ENCODE measurements around the gene NR3C2.

The NR3C2 gene

DNA sequence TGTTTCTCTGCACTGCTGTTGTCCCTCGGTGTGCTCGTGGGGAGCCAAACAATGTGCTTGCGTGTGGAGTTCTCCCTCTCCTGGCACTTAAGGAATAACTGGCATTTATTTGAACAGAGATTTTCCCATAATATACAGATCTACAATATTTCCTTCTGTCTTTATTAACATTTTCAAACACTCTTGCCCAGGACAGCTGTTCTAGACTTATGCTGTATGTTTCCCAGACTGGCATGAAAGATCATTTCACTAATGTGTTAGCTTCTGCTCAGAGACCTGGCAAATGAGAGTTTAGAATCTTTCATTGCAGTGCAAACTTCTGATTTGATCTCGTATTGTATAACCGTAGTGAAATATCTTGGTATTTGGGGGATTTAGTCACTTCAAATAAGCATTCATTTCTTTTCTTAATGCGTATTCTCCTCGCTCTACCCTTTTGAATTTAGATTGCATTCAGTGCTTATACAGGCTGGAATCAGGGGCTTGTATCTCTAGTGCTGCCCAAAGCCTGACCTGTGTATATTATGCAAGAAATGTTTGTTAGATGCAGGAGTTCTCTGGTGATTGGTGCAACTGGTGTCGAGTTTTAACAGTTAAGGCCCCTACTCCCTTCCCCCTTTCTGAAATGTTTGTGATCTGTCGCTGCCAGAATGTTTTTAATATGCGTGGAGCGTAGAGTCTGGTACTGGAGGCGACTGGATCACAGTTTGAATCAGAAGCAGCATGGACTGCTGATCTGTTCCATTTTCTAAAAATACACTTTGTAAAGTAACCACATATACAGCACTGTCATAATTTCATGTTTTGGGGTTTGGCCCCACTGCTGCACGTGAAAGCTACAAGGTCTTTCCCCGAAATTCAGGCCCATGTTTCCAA, 384.0 kb downstream of the NR3C2 start:
- DNase-seq (ENCODE audit: low read depth in 2 of 2, low spot score in 1 of 2): no peak

DNA sequence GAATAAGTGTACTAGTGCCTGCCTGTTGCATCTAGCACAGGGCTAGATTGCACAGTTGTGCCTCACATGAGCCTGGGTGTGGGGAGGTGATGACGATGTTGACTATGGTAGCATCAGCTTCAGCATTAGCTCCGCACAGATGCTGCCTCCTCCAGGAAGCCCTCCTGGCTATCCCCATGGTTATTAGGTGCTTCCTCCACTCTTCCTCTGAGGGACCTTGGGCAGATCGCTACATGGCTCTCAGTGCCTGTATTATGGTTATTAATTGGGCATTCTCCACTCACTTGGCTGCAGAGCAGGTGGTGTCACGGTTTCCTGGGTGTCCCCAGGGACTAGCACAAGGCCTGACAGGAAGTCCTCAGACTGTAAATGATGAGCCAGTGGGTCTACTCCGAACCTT, 384.7 kb downstream of the NR3C2 start:
- no peak for DNase-seq (ENCODE audit: low read depth in 2 of 2, low spot score in 1 of 2)

DNA sequence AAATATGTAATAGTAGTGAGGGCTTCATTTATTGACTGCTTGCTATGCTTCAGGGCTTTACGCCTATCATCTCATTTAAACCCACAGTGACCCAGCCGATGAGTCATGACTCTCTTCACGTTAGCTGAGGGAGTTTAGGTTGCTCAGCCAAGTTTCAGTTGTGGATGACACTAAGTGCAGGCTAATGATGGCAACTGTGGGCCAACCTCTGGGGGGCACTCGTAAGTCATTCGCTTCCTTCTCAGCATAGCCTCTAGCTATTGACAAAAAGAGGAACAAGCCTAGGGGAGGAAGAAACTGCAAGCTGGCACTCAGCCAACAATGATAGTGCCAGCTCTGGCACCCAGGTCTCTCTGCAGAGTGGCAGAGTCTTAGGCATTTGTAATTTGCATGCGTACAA, 385.3 kb downstream of the NR3C2 start:
- peak; percentile 46 to 51 for DNase-seq (ENCODE audit: low read depth in 2 of 2, low spot score in 1 of 2)

DNA sequence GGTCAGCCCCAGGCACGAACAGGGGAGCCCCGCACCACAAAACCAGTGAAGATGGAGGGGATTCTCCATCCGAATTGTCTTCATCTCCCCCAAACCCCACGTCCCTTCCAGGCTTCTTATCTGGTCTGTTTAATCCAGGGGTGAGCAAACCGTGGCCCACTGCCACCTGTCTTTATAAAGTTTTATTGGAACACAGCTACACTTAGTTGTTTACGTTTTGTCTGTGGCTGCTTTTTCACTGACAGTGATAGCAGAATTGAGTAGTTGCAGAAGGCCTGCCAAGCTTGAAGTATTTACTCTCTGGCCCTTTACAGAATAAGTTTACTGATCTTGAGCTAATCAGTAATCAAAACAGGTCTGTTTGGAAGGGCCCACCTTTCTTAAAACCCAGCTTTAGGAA, 386.4 kb downstream of the NR3C2 start:
- no peak for DNase-seq (ENCODE audit: low read depth in 2 of 2, low spot score in 1 of 2)

DNA sequence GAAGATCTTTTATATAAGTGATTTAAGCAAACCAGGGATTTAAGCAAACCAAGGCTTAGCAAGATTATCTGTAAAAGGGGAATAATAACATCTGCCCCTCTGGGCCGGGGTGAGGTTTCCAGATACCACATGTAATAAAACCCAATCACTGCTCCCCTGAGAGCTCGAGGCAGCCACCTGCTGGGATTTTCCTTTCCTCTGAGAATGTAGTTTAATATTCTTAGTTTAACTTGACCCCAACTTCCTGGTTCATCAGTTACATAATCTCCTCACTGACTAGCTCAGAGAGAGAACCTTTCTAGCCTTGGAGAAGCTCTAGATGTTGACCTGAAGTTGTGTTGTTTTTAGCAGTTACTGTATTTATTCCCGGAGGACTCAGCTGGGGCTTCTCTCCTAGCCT, 387.9 kb downstream of the NR3C2 start:
- no peak for DNase-seq (ENCODE audit: low read depth in 2 of 2, low spot score in 1 of 2)

DNA sequence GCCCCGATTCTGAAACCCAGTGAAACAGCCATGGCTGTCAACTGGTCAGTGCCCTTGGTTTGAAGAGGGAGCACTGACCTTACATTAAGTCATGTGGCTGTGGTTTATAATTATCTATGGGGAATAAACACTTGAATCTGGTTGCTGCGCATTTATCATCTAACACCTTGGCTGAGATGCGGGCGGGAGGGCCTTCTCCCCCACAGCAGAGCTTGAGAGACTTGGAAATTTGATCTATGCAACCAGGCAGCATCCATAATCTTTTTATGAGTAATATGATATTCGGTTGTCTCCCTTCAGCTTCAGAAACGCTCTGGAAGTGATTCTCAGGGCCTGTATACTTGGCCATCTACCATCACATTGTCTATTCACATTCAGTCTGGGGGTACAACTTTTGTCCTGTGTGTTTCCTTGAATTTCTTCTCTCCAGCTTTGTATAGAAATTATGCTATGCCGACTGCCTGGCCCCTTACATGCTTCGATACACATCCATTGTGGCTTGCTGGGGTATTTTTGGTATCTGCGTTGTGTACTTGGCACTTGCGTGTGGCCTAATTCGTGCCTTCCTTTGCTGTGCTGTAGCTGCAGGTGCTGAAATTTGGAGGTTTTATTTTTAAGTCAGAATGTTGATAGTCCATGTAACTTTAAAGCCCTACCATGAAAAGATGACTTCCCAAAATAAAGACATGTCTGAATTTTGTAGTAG, 388.8 kb downstream of the NR3C2 start:
- DNase-seq (ENCODE audit: low read depth in 2 of 2, low spot score in 1 of 2): no peak

DNA sequence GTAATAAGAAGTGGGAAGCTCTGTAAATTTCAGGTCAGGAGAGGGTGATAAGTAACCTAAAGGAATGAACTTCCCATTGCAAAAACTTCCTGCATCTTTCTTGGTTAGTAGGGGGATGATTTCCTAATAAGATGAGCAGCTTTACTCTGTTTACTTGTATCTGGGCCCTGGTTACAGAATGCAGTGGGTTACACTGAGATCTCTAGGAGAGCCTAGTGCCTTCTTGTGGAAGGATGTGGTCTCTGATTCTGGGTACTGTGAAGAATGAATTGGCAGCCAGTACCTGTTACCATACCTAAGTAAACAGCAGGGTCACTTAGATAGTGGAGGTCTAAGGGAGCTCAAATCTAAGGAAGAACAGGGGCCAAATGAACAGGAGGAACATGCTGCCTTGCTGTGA, 389.8 kb downstream of the NR3C2 start:
- DNase-seq (ENCODE audit: low read depth in 2 of 2, low spot score in 1 of 2): no peak

DNA sequence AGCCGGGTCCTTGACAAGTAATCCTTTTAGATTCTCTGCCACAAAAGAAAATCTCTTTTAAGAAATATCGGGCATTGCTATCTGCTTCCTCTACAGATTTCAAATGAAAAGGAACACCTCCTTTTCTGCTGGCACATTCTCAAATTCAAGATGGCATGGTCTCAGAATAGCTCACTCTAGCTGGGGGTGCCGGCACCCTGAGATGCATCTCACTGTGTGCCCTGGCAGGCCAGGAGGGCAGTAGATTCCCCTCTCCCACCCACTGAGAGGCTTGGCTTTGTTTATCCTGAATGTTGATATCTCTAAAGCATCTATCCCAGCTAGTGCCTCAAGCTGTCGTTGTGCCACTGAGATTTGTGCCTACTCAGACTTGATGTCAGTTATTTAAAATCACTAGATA, 390.8 kb downstream of the NR3C2 start:
- no peak for DNase-seq (ENCODE audit: low read depth in 2 of 2, low spot score in 1 of 2)

DNA sequence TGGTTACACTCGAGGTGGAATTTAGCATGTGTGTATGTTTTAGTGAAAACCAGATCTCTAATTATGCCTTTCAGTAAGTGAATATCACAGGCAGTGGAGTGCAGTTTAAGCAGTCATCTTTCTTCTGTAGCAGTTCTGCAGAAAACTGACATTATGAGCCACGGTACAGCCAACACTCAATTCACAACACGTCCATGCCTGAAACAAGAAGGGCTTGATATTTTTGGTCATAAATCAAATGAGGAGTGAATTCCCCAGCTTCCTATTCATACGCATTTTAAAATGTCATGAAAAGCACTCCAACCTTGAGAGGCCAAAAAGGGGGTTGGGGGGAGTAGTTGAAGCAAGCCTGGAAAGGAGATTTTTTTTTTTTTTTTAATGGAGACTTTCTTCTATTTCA, 393.6 kb downstream of the NR3C2 start:
- DNase-seq (ENCODE audit: low read depth in 2 of 2, low spot score in 1 of 2): no peak

DNA sequence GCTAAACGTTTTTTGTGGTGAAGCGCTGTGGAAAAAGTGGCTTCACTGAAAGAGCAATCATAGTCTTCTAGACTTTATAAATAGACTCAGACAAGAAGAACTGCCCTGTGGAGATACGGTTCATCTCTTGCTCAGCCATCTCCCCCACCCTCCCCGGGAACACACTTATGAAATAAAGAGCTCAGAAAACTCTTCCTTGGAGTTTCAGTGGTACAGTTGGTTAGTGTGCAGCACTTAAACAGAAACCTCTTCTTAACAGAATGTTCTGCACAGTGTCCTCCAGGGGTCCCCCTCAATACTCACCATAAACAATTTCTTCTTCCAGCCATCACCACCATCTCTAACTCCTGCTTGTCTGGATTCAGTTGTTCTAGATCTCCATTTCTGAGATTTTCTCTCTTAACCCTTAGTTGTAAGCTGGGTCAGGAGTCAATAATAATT, 397.3 kb downstream of the NR3C2 start:
- DNase-seq (ENCODE audit: low read depth in 2 of 2, low spot score in 1 of 2): no peak

DNA sequence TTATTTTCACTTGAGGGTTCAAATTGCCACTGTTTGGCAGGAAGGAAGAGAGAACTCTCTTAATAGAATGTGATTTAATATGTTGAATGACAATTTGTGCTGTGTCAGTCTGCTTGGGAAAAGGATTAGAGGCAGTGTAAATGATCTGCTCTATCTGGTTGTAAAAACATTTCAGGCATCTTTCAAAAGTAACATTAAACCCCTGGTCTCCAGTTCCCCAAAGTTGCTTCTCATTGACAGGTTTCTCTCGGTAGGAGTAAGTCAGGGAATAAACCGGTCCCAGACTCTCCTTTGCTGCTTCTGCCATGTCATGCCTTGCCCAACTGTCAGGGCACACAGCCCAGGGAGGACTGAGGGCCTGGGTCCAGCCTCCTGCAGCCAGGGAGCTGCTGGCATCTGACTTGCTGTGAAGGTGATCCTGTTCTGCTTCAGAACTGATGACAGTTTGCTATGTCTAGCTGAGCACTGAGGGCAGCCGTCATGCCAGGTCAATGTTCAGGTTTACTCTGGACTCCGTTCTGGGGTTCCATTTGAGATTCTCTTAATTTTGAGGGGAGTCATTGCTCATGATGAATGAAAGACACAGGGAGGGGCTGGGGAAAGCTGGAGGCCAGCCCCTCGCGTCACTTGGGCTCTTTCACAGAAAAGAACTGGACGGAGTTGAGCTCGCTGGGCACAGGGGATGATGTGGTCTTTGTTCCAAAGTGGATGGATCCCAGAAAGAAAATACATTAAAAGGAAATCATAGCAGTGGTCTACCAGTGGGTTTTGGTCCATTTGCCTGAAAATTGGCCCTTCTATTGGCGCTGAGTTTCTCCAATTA, 397.9 kb downstream of the NR3C2 start:
- no peak for DNase-seq (ENCODE audit: low read depth in 2 of 2, low spot score in 1 of 2)

DNA sequence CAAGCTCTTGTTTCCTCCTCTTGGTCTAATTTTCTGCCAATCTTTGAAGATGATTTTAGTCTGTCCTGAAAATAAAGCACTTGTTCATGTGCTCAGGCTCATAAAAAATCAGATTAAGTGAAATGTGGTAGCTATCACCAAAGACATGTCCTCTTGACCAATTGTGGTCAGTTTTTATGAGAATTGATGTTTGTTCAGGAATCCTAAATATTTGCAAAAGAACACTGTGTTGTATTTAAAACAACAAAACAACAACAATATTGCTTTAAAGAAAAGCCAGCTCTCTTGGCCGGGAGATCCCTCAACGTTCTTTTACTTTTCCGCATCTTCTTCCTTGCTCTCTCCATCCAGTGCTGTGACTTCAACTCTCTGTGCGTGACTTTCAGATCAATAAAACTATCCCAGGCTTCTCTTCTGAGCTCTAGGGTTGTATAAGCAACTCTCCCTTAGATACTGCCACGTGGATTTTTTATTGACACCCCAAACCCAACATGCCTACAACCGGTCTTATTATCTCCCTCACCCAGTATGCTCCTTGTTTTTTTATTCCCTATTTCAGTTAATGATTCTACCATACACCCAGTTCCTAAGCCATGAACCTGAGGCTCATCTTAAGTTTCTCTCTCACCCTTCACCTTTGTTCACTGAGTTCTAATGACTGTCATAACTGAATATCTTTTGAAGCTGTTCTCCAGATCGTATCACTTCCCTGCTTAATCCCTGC, 400.4 kb downstream of the NR3C2 start:
- no peak for DNase-seq (ENCODE audit: low read depth in 2 of 2, low spot score in 1 of 2)

DNA sequence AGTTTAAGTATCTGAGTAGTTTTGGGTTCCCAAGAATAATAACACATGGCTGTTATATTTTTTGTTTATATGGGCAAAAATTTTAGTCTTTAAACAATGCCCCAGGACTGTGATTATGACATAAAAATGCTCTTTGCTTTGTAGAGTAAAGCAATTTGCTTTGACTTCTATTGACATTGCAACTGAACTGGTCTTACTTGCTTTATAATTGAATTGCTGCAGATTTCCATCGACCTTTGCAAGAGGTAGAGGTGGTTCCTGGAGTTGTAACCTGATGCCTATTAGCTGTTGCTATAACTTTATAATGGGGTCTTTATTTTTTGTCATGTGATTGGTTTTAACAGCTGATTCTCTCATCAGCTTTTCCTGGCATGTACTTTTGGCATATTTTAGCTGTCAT, 407.4 kb downstream of the NR3C2 start:
- DNase-seq (ENCODE audit: low read depth in 2 of 2, low spot score in 1 of 2): no peak

DNA sequence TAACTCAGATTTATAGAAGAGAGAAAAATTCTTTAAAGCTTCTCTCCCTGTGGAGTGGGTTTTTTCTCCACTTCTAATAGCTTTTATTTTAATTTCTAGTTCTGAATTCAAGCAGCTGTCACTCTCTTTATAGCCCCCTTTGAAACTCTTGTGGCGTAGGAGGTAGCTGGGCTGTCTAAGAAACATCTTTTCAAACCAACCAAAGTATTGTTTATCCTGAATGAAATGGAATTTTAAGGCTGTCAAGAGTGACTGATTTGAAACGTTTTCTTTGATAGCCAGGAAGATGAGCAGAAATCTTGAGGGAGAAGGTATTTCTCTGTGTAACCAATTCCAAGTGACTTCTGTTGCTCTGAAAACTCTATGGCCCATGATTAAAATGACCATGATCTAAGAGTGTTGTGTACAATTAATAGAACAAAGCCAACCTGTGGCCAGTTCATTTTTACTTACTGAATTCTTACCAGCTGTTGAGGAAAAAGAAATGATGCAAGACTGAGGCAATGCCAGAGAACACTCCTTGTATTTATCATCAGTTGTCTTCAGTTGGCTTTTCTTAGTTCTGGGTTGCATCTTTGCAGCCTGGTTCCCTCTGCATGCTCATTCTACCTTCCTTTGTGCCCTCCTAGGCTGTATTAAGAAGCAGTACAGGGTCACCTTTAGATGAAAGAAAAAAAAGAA, 411.9 kb downstream of the NR3C2 start:
- DNase-seq (ENCODE audit: low read depth in 2 of 2, low spot score in 1 of 2): no peak

DNA sequence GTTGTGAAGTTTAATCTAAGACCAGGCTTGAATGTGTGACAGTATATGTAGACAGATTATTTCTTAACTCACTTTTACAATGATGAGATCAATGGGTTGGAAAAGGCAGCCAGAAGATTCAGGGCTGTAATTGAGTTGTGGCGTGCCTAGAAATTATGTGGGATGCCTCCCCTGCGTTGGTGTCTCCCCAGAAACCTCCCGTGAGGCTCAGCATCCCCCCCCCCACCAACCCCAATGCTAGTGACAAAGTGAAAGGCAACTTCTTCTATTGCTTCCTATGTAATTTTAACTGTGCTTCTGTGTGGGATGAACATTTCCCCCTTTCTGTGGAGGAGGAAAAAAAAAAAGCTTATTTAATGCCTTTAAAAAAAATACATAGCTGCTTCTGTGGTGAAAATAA, 412.4 kb downstream of the NR3C2 start:
- no peak for DNase-seq (ENCODE audit: low read depth in 2 of 2, low spot score in 1 of 2)
